Colon (tissue), 2 donors: ENCODE data around the gene FAM193B.
"Not testable (repeated sequence)": the region's sequence is repeated elsewhere in the genome, so short reads cannot be mapped to it uniquely, and the experiment has no call there.

Experiments used
- FAIRE-seq: peaks from 2 replicates; lab custom pipeline; 2012; peaks lifted over from hg19 to GRCh38; lab: Jason Lieb, UNC
- donor health status: control.
- donor health status: control.

The FAM193B gene

GRCh38 chr5:177576169-177576568 lies 21.8 kb upstream of the FAM193B start:
- no peak for FAIRE-seq

GRCh38 chr5:177575488-177575887 lies 21.1 kb upstream of the FAM193B start:
- no peak for FAIRE-seq

GRCh38 chr5:177569894-177570293 lies 15.5 kb upstream of the FAM193B start:
- no peak for FAIRE-seq

- no peak for FAIRE-seq
Observed at GRCh38 chr5:177568326-177568725, 14.0 kb upstream of the FAM193B start.

- FAIRE-seq = no peak
Observed at GRCh38 chr5:177565046-177565445, 10.7 kb upstream of the FAM193B start.

GRCh38 chr5:177559446-177559941 lies 5.1 kb upstream of the FAM193B start:
- FAIRE-seq = not testable (repeated sequence)

GRCh38 chr5:177557796-177558195 lies 3.4 kb upstream of the FAM193B start:
- no peak for FAIRE-seq

- no peak for FAIRE-seq
Observed at GRCh38 chr5:177557041-177557647, 2.8 kb upstream of the FAM193B start.

GRCh38 chr5:177555665-177556064 lies 1.3 kb upstream of the FAM193B start:
- no peak for FAIRE-seq

GRCh38 chr5:177555228-177555627 lies 865 bp upstream of the FAM193B start:
- no peak for FAIRE-seq

- no peak for FAIRE-seq
Observed at GRCh38 chr5:177553671-177554429, 513 bp downstream of the FAM193B start.

- no peak for FAIRE-seq
Observed at GRCh38 chr5:177552839-177553455, 1.4 kb downstream of the FAM193B start.

GRCh38 chr5:177550122-177550521 lies 4.2 kb downstream of the FAM193B start:
- no peak for FAIRE-seq

- FAIRE-seq = no peak
Observed at GRCh38 chr5:177548495-177548894, 5.9 kb downstream of the FAM193B start.

GRCh38 chr5:177547736-177548135 lies 6.6 kb downstream of the FAM193B start:
- FAIRE-seq = no peak

GRCh38 chr5:177546258-177546741 lies 8.1 kb downstream of the FAM193B start:
- FAIRE-seq = no peak

GRCh38 chr5:177545487-177546257 lies 8.7 kb downstream of the FAM193B start:
- FAIRE-seq = no peak

- FAIRE-seq = no peak
Observed at GRCh38 chr5:177542816-177543465, 11.4 kb downstream of the FAM193B start.

GRCh38 chr5:177540438-177540837 lies 13.9 kb downstream of the FAM193B start:
- no peak for FAIRE-seq

- FAIRE-seq = no peak
Observed at GRCh38 chr5:177539411-177539810, 15.0 kb downstream of the FAM193B start.

GRCh38 chr5:177538876-177539275 lies 15.5 kb downstream of the FAM193B start:
- no peak for FAIRE-seq
